ENCODE data around the gene WSCD2.

Gene WSCD2

GRCh38 chr12:108273217-108273616 lies 144.1 kb downstream of the WSCD2 start:
- no peak for DNase-seq

- DNase-seq: no peak
Measured at GRCh38 chr12:108277613-108278012, 148.5 kb downstream of the WSCD2 start.

- DNase-seq: no peak
Measured at GRCh38 chr12:108282160-108282559, 153.1 kb downstream of the WSCD2 start.

GRCh38 chr12:108282676-108283075 lies 153.6 kb downstream of the WSCD2 start:
- no peak for DNase-seq

- DNase-seq: no peak
Measured at GRCh38 chr12:108284163-108284562, 155.1 kb downstream of the WSCD2 start.

GRCh38 chr12:108285016-108285415 lies 155.9 kb downstream of the WSCD2 start:
- DNase-seq: no peak

- no peak for DNase-seq
Measured at GRCh38 chr12:108287227-108287626, 158.1 kb downstream of the WSCD2 start.

GRCh38 chr12:108289350-108290161 lies 160.5 kb downstream of the WSCD2 start:
- no peak for DNase-seq

GRCh38 chr12:108295641-108296040 lies 166.6 kb downstream of the WSCD2 start:
- no peak for DNase-seq

- DNase-seq: no peak
Measured at GRCh38 chr12:108296945-108297344, 167.9 kb downstream of the WSCD2 start.

GRCh38 chr12:108297424-108297823 lies 168.3 kb downstream of the WSCD2 start:
- no peak for DNase-seq

- no peak for DNase-seq
Measured at GRCh38 chr12:108297895-108298760, 169.0 kb downstream of the WSCD2 start.

- no peak for DNase-seq
Measured at GRCh38 chr12:108298761-108299275, 169.7 kb downstream of the WSCD2 start.

- no peak for DNase-seq
Measured at GRCh38 chr12:108299516-108299915, 170.4 kb downstream of the WSCD2 start.

All from activated T-cell treated with anti-CD3 and anti-CD28 coated beads for 4 hours (primary cell).